HG03460 (cell line): ENCODE measurements around the gene DNAJB4.

Source experiments
- ATAC-seq: cut with Tn5 transposase; IDR thresholded peaks from one replicate; pipeline ENCODE4 v1.9.1; 2021; ENCODE audit not compliant: unreplicated experiment

DNAJB4 gene

GRCh38 chr1:78036450-78036849 lies 31.7 kb downstream of the DNAJB4 start:
- ATAC-seq = no peak

GRCh38 chr1:78038071-78038470 lies 33.3 kb downstream of the DNAJB4 start:
- no peak for ATAC-seq

- ATAC-seq = no peak
Measured at GRCh38 chr1:78038491-78038939, 33.8 kb downstream of the DNAJB4 start.

GRCh38 chr1:78040484-78041089 lies 35.8 kb downstream of the DNAJB4 start:
- no peak for ATAC-seq

GRCh38 chr1:78043436-78043835 lies 38.7 kb downstream of the DNAJB4 start:
- ATAC-seq = no peak

- ATAC-seq = no peak
Measured at GRCh38 chr1:78044796-78045562, 40.2 kb downstream of the DNAJB4 start.

GRCh38 chr1:78045563-78045925 lies 40.8 kb downstream of the DNAJB4 start:
- no peak for ATAC-seq

GRCh38 chr1:78045926-78046778 lies 41.4 kb downstream of the DNAJB4 start, which contains the start of gene GIPC2:
Gene GIPC2, plus strand, starts transcription at chr1:78045966. Its CDS starts 129 bp downstream, at chr1:78046095.
- ATAC-seq = no peak

GRCh38 chr1:78047106-78047505 lies 42.4 kb downstream of the DNAJB4 start:
- no peak for ATAC-seq

GRCh38 chr1:78047631-78048030 lies 42.9 kb downstream of the DNAJB4 start:
- ATAC-seq = no peak

- ATAC-seq = no peak
Measured at GRCh38 chr1:78048446-78048845, 43.7 kb downstream of the DNAJB4 start.

- ATAC-seq = no peak
Measured at GRCh38 chr1:78049396-78049795, 44.7 kb downstream of the DNAJB4 start.

- ATAC-seq = no peak
Measured at GRCh38 chr1:78051005-78051404, 46.3 kb downstream of the DNAJB4 start.

- ATAC-seq = no peak
Measured at GRCh38 chr1:78052685-78053405, 48.1 kb downstream of the DNAJB4 start.

- no peak for ATAC-seq
Measured at GRCh38 chr1:78053498-78053897, 48.8 kb downstream of the DNAJB4 start.

GRCh38 chr1:78054559-78054958 lies 49.8 kb downstream of the DNAJB4 start:
- no peak for ATAC-seq

- no peak for ATAC-seq
Measured at GRCh38 chr1:78054972-78055371, 50.2 kb downstream of the DNAJB4 start.

- ATAC-seq = no peak
Measured at GRCh38 chr1:78055565-78056132, 50.9 kb downstream of the DNAJB4 start.

- ATAC-seq = no peak
Measured at GRCh38 chr1:78058670-78059069, 53.9 kb downstream of the DNAJB4 start.

- peak; percentile 56 for ATAC-seq
Measured at GRCh38 chr1:78060857-78061563, 56.3 kb downstream of the DNAJB4 start.
